ENCODE measurements around the gene FAM222A.

The FAM222A gene

DNA sequence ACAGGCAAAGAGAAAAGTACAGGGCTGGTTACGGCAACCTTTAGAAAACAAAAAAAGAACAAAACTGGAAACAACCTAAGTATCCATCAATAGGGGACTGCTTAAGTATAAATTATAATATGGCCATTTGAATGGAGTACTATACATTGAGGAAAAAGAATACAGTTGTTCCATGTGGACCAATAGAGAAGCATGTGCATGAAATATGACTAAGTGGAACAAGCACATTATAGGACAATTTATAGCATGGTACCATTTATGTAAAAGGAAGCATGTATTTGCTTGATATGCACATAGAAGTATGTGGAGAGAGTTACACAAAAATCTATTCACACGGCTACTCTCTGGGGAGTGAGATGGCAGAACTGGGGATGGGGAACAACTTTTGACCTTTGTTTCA lies 49.2 kb upstream of the FAM222A start:
- no peaks in the 10 kb centered on the region for H3K9me3 ChIP-seq (ENCODE audit: control insufficient read depth, insufficient read depth, low read depth, low read length)
- CTCF ChIA-PET, result no interaction called here
- H3K4me1 ChIP-seq (ENCODE audit: control insufficient read depth, insufficient read depth, low read length), result no peaks in the 10 kb centered on the region
- H3K4me3 ChIP-seq (ENCODE audit: low read depth, low read length), result no peak overlapping the region
- no peaks in the 10 kb centered on the region for H3K36me3 ChIP-seq (ENCODE audit: control insufficient read depth in 2 of 2, insufficient read depth in 1 of 2, low read length in 2 of 2)
- no peak overlapping the region for H3K27ac ChIP-seq (ENCODE audit: extremely low read depth, low read depth, low read length)
- POLR2A ChIA-PET, result no interaction called here
- TF ChIP-seq GLIS1 (tag by site-specific recombination; IDR thresholded peaks at IDR 0.05) (no peak), TRIM28 (IDR thresholded peaks at IDR 0.05; ENCODE audit: borderline replicate concordance, low read length) (no peak), BCL6B (tag by site-specific recombination; IDR thresholded peaks at IDR 0.05) (no peak), MZF1 (tag by site-specific recombination; IDR thresholded peaks at IDR 0.05; ENCODE audit: borderline replicate concordance) (peak; percentile 84; the same call in 1 of the 2 replicates), OSR2 (tag by site-specific recombination; IDR thresholded peaks at IDR 0.05) (no peak), YY2 (tag by site-specific recombination; IDR thresholded peaks at IDR 0.05) (no peak), ZNF146 (tag by site-specific recombination; IDR thresholded peaks at IDR 0.05) (peak; percentile 77), TCF7L2 (IDR thresholded peaks at IDR 0.05; ENCODE audit: borderline replicate concordance, low read depth, low read length) (no peak)

GRCh38 chr12:109666068-109666467 lies 47.6 kb upstream of the FAM222A start:
- ChIA-PET CTCF (interaction anchor here (0.7 kb wide), 1 partner anchor 69 kb away, joined by 3 read pairs; no protein-coding TSS in a partner anchor), POLR2A (no interaction called here)
- H3K27ac ChIP-seq (ENCODE audit: extremely low read depth, low read depth, low read length), result no peak overlapping the region
- no peak overlapping the region for H3K4me3 ChIP-seq (ENCODE audit: low read depth, low read length)
- no peaks in the 10 kb centered on the region for H3K4me1 ChIP-seq (ENCODE audit: control insufficient read depth, insufficient read depth, low read length)
- H3K36me3 ChIP-seq (ENCODE audit: control insufficient read depth in 2 of 2, insufficient read depth in 1 of 2, low read length in 2 of 2), result no peaks in the 10 kb centered on the region
- TF ChIP-seq, protein P1, sequence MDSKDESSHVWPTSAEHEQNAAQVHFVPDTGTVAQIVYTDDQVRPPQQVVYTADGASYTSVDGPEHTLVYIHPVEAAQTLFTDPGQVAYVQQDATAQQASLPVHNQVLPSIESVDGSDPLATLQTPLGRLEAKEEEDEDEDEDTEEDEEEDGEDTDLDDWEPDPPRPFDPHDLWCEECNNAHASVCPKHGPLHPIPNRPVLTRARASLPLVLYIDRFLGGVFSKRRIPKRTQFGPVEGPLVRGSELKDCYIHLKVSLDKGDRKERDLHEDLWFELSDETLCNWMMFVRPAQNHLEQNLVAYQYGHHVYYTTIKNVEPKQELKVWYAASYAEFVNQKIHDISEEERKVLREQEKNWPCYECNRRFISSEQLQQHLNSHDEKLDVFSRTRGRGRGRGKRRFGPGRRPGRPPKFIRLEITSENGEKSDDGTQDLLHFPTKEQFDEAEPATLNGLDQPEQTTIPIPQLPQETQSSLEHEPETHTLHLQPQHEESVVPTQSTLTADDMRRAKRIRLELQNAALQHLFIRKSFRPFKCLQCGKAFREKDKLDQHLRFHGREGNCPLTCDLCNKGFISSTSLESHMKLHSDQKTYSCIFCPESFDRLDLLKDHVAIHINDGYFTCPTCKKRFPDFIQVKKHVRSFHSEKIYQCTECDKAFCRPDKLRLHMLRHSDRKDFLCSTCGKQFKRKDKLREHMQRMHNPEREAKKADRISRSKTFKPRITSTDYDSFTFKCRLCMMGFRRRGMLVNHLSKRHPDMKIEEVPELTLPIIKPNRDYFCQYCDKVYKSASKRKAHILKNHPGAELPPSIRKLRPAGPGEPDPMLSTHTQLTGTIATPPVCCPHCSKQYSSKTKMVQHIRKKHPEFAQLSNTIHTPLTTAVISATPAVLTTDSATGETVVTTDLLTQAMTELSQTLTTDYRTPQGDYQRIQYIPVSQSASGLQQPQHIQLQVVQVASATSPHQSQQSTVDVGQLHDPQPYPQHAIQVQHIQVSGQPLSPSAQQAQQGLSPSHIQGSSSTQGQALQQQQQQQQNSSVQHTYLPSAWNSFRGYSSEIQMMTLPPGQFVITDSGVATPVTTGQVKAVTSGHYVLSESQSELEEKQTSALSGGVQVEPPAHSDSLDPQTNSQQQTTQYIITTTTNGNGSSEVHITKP (tag by site-specific recombination; IDR thresholded peaks at IDR 0.05), result no peak
- no peak for TF ChIP-seq HOXA7 (CRISPR knock-in tag; IDR thresholded peaks at IDR 0.05; ENCODE audit: borderline replicate concordance)
- H3K9me3 ChIP-seq (ENCODE audit: control insufficient read depth, insufficient read depth, low read depth, low read length), result no peaks in the 10 kb centered on the region

- H3K9me3 ChIP-seq (ENCODE audit: control insufficient read depth, insufficient read depth, low read depth, low read length), result no peaks in the 10 kb centered on the region
- H3K27ac ChIP-seq (ENCODE audit: extremely low read depth, low read depth, low read length), result no peak overlapping the region
- H3K36me3 ChIP-seq (ENCODE audit: control insufficient read depth in 2 of 2, insufficient read depth in 1 of 2, low read length in 2 of 2), result no peaks in the 10 kb centered on the region
- no peak overlapping the region for H3K4me3 ChIP-seq (ENCODE audit: low read depth, low read length)
- CTCF ChIA-PET, result no interaction called here
- H3K4me1 ChIP-seq (ENCODE audit: control insufficient read depth, insufficient read depth, low read length), result no peaks in the 10 kb centered on the region
- POLR2A ChIA-PET, result no interaction called here
- TF ChIP-seq BCL11A (tag by site-specific recombination; IDR thresholded peaks at IDR 0.05; ENCODE audit: low read depth), result no peak
- TF ChIP-seq, protein P2, sequence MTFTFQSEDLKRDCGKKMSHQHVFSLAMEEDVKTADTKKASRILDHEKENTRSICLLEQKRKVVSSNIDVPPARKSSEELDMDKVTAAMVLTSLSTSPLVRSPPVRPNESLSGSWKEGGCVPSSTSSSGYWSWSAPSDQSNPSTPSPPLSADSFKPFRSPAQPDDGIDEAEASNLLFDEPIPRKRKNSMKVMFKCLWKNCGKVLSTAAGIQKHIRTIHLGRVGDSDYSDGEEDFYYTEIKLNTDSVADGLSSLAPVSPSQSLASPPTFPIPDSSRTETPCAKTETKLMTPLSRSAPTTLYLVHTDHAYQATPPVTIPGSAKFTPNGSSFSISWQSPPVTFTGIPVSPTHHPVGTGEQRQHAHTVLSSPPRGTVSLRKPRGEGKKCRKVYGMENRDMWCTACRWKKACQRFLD (tag by site-specific recombination; IDR thresholded peaks at IDR 0.05), result no peak
- TF ChIP-seq IKZF3 (tag by site-specific recombination; IDR thresholded peaks at IDR 0.05), result no peak
- no peak for TF ChIP-seq ZNF394 (tag by site-specific recombination; IDR thresholded peaks at IDR 0.05; ENCODE audit: borderline replicate concordance)
- TF ChIP-seq WT1 (tag by site-specific recombination; IDR thresholded peaks at IDR 0.05), result peak; percentile 82
- TF ChIP-seq RBAK (tag by site-specific recombination; IDR thresholded peaks at IDR 0.05), result no peak
- TF ChIP-seq, protein P3, sequence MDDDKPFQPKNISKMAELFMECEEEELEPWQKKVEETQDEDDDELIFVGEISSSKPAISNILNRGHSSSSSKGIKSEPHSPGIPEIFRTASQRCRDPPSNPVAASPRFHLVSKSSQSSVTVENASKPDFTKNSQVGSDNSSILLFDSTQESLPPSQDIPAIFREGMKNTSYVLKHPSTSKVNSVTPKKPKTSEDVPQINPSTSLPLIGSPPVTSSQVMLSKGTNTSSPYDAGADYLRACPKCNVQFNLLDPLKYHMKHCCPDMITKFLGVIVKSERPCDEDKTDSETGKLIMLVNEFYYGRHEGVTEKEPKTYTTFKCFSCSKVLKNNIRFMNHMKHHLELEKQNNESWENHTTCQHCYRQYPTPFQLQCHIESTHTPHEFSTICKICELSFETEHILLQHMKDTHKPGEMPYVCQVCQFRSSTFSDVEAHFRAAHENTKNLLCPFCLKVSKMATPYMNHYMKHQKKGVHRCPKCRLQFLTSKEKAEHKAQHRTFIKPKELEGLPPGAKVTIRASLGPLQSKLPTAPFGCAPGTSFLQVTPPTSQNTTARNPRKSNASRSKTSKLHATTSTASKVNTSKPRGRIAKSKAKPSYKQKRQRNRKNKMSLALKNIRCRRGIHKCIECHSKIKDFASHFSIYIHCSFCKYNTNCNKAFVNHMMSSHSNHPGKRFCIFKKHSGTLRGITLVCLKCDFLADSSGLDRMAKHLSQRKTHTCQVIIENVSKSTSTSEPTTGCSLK (tag by site-specific recombination; IDR thresholded peaks at IDR 0.05), result no peak
- no peak for TF ChIP-seq ZNF350 (tag by site-specific recombination; IDR thresholded peaks at IDR 0.05)
- no peak for TF ChIP-seq TRIM28 (IDR thresholded peaks at IDR 0.05; ENCODE audit: borderline replicate concordance, low read length)
- TF ChIP-seq KLF1 (tag by site-specific recombination; IDR thresholded peaks at IDR 0.05), result peak; percentile 85
- no peak for TF ChIP-seq ZNF366 (tag by site-specific recombination; conservative IDR thresholded peaks at IDR 0.05)
- TF ChIP-seq ZNF221 (tag by site-specific recombination; IDR thresholded peaks at IDR 0.05; ENCODE audit: borderline replicate concordance), result no peak
- no peak for TF ChIP-seq ZNF791 (tag by site-specific recombination; IDR thresholded peaks at IDR 0.05)
- TF ChIP-seq ZNF19 (tag by site-specific recombination; IDR thresholded peaks at IDR 0.05; ENCODE audit: low read depth), result no peak
- no peak for TF ChIP-seq ZNF664 (tag by site-specific recombination; IDR thresholded peaks at IDR 0.05)
- TF ChIP-seq ZNF530 (tag by site-specific recombination; IDR thresholded peaks at IDR 0.05; ENCODE audit: low read depth), result no peak
- TF ChIP-seq ZNF416 (tag by site-specific recombination; IDR thresholded peaks at IDR 0.05), result no peak
- TF ChIP-seq YY2 (tag by site-specific recombination; IDR thresholded peaks at IDR 0.05), result no peak
Measured at GRCh38 chr12:109670731-109671130, 42.9 kb upstream of the FAM222A start.

Data from HEK293 (cell line).